Measurements from ENCODE around the gene CDKN1C. TPM values are rescaled to one million over a fixed set of nuclear protein-coding genes. Genes with fewer than 3 reads are reported as not detected.

The CDKN1C gene
- total and polyA plus RNA-seq, 2 experiments from 2014 or later = 0.38 to 0.43 TPM

- Histone ChIP-seq H3K27me3 (replicated peaks; ENCODE audit: insufficient read depth) (0 out of 2 replicates have a peak, but pooled peaks cover 6% of the 10 kb centered on the region), H3F3A (ENCODE audit: insufficient read depth) (no peaks in the 10 kb centered on the region), H3K36me3 (ENCODE audit: low read depth) (no peaks in the 10 kb centered on the region), H3K79me2 (ENCODE audit: insufficient read depth) (no peaks in the 10 kb centered on the region), H2AFZ (no peak overlapping the region), H3K9ac (no peak overlapping the region), H3K27ac (no peak overlapping the region), H3K4me3 (no peak overlapping the region), H3K4me1 (ENCODE audit: insufficient read depth) (no peaks in the 10 kb centered on the region), H4K20me1 (ENCODE audit: insufficient read depth) (no peaks in the 10 kb centered on the region), H3K9me3 (ENCODE audit: low read depth) (no peaks in the 10 kb centered on the region), H3K4me2 (ENCODE audit: unreplicated experiment) (no peak overlapping the region), H3K9me2 (ENCODE audit: insufficient read depth) (no peaks in the 10 kb centered on the region)
- no peak for DNase-seq
- WGBS, 2 experiments (ENCODE audit: low coverage in 1 of 2, low lambda C conversion rate in 2 of 2, missing lambda C conversion rate in 2 of 2) = 55 to 62% methylated on average over 11 of the region's 11 CpGs
- TF ChIP-seq EZH2phosphoT487 (IDR thresholded peaks at IDR 0.05; ENCODE audit: insufficient read depth, low read depth) (no peak), EZH2 (IDR thresholded peaks at IDR 0.05; ENCODE audit: insufficient read depth, poor library complexity, severe bottlenecking) (no peak)
- in situ Hi-C loops (cut with MboI) = no loop called here
Observed at GRCh38 chr11:2838091-2838490, 47.5 kb downstream of the CDKN1C start.

GRCh38 chr11:2837651-2838050 is 47.9 kb downstream of the CDKN1C start:
- Histone ChIP-seq H3K4me1 (ENCODE audit: insufficient read depth) (no peaks in the 10 kb centered on the region), H3K27me3 (replicated peaks; ENCODE audit: insufficient read depth) (0 out of 2 replicates have a peak, but pooled peaks cover 6% of the 10 kb centered on the region), H3K4me3 (no peak overlapping the region), H3K36me3 (ENCODE audit: low read depth) (no peaks in the 10 kb centered on the region), H3F3A (ENCODE audit: insufficient read depth) (no peaks in the 10 kb centered on the region), H3K4me2 (ENCODE audit: unreplicated experiment) (no peak overlapping the region), H4K20me1 (ENCODE audit: insufficient read depth) (no peaks in the 10 kb centered on the region), H3K27ac (no peak overlapping the region), H3K9me2 (ENCODE audit: insufficient read depth) (no peaks in the 10 kb centered on the region), H2AFZ (no peak overlapping the region), H3K79me2 (ENCODE audit: insufficient read depth) (no peaks in the 10 kb centered on the region), H3K9ac (no peak overlapping the region), H3K9me3 (ENCODE audit: low read depth) (no peaks in the 10 kb centered on the region)
- TF ChIP-seq EZH2 (IDR thresholded peaks at IDR 0.05; ENCODE audit: insufficient read depth, poor library complexity, severe bottlenecking) = no peak
- no peak for TF ChIP-seq EZH2phosphoT487 (IDR thresholded peaks at IDR 0.05; ENCODE audit: insufficient read depth, low read depth)
- no peak for DNase-seq
- in situ Hi-C loops (cut with MboI) = no loop called here
- WGBS, 2 experiments (ENCODE audit: low coverage in 1 of 2, low lambda C conversion rate in 2 of 2, missing lambda C conversion rate in 2 of 2) = 69 to 77% methylated on average over 6 to 12 of the region's 12 CpGs

GRCh38 chr11:2837096-2837601 is 48.4 kb downstream of the CDKN1C start:
- DNase-seq = peak; percentile 80
- Histone ChIP-seq H3K4me3 (no peak overlapping the region), H3K9ac (no peak overlapping the region), H3K79me2 (ENCODE audit: insufficient read depth) (no peaks in the 10 kb centered on the region), H2AFZ (no peak overlapping the region), H3K9me2 (ENCODE audit: insufficient read depth) (no peaks in the 10 kb centered on the region), H3K27me3 (replicated peaks; ENCODE audit: insufficient read depth) (0 out of 2 replicates have a peak, but pooled peaks cover 6% of the 10 kb centered on the region), H3K27ac (no peak overlapping the region), H3K4me1 (ENCODE audit: insufficient read depth) (no peaks in the 10 kb centered on the region), H4K20me1 (ENCODE audit: insufficient read depth) (no peaks in the 10 kb centered on the region), H3F3A (ENCODE audit: insufficient read depth) (no peaks in the 10 kb centered on the region), H3K9me3 (ENCODE audit: low read depth) (no peaks in the 10 kb centered on the region), H3K4me2 (ENCODE audit: unreplicated experiment) (no peak overlapping the region), H3K36me3 (ENCODE audit: low read depth) (no peaks in the 10 kb centered on the region)
- in situ Hi-C loops (cut with MboI) = no loop called here
- 20 to 27% methylated on average over 15 to 20 of the region's 20 CpGs for WGBS, 2 experiments (ENCODE audit: low coverage in 1 of 2, low lambda C conversion rate in 2 of 2, missing lambda C conversion rate in 2 of 2)
- no peak for TF ChIP-seq EZH2 (IDR thresholded peaks at IDR 0.05; ENCODE audit: insufficient read depth, poor library complexity, severe bottlenecking)
- TF ChIP-seq EZH2phosphoT487 (IDR thresholded peaks at IDR 0.05; ENCODE audit: insufficient read depth, low read depth) = no peak

GRCh38 chr11:2836315-2837095 is 49.1 kb downstream of the CDKN1C start:
- 0 out of 2 replicates have a peak, but pooled peaks cover 6% of the 10 kb centered on the region for H3K27me3 ChIP-seq (replicated peaks; ENCODE audit: insufficient read depth)
- no peaks in the 10 kb centered on the region for H4K20me1 ChIP-seq (ENCODE audit: insufficient read depth)
- no peaks in the 10 kb centered on the region for H3K4me1 ChIP-seq (ENCODE audit: insufficient read depth)
- no peak overlapping the region for H3K4me3 ChIP-seq
- no peak overlapping the region for H3K9ac ChIP-seq
- no peaks in the 10 kb centered on the region for H3K9me3 ChIP-seq (ENCODE audit: low read depth)
- in situ Hi-C loops (cut with MboI) = no loop called here
- no peak for TF ChIP-seq EZH2 (IDR thresholded peaks at IDR 0.05; ENCODE audit: insufficient read depth, poor library complexity, severe bottlenecking)
- TF ChIP-seq EZH2phosphoT487 (IDR thresholded peaks at IDR 0.05; ENCODE audit: insufficient read depth, low read depth) = no peak
- no peak overlapping the region for H3K27ac ChIP-seq
- H3K9me2 ChIP-seq (ENCODE audit: insufficient read depth) = no peaks in the 10 kb centered on the region
- H2AFZ ChIP-seq = no peak overlapping the region
- H3F3A ChIP-seq (ENCODE audit: insufficient read depth) = no peaks in the 10 kb centered on the region
- no peak for DNase-seq
- H3K79me2 ChIP-seq (ENCODE audit: insufficient read depth) = no peaks in the 10 kb centered on the region
- 52 to 53% methylated on average over 23 of the region's 23 CpGs for WGBS, 2 experiments (ENCODE audit: low coverage in 1 of 2, low lambda C conversion rate in 2 of 2, missing lambda C conversion rate in 2 of 2)
- no peaks in the 10 kb centered on the region for H3K36me3 ChIP-seq (ENCODE audit: low read depth)
- H3K4me2 ChIP-seq (ENCODE audit: unreplicated experiment) = no peak overlapping the region

Measured in GM23248 (cell line).